Mammary epithelial cell (primary cell): ENCODE data around the gene ACSBG1.

Source experiments
- CTCF ChIP-seq, 2 donors: IDR thresholded peaks in 1 of 2; conservative IDR thresholded peaks in 1 of 2; 2 replicates each; pipeline ENCODE4 v1.5.1; 2011 to 2012; ENCODE audit warnings: inconsistent platforms in 2 of 2, low read length in 2 of 2, mild to moderate bottlenecking in 2 of 2, control low read depth in 1 of 2, low read depth in 1 of 2; ENCODE audit not compliant: insufficient read depth in 1 of 2; ENCODE audit errors: extremely low read depth in 1 of 2
- EZH2 ChIP-seq: IDR thresholded peaks from 2 replicates; pipeline ENCODE4 v1.6.1; 2012; ENCODE audit warnings: low read length, inconsistent platforms, borderline replicate concordance

- TF ChIP-seq CTCF (conservative IDR thresholded peaks at IDR 0.05 in 1 of 2, IDR thresholded peaks at IDR 0.05 in 1 of 2; ENCODE audit: extremely low read depth in 1 of 2, insufficient read depth in 1 of 2, low read depth in 1 of 2, low read length in 2 of 2) (no peak), EZH2 (no peak)
These were observed 16.8 kb upstream of the ACSBG1 start for GRCh38 chr15:78251136-78251535.
